Measurements from ENCODE around the gene AHRR. TPM values are rescaled to one million over a fixed set of nuclear protein-coding genes. Genes with fewer than 3 reads are reported as not detected.
"Not testable (repeated sequence)": the region's sequence is repeated elsewhere in the genome, so short reads cannot be mapped to it uniquely, and the experiment has no call there.

Gene AHRR
- total and polyA plus RNA-seq, 2 experiments from 2014 or later: 1.8 to 2.4 TPM

DNA sequence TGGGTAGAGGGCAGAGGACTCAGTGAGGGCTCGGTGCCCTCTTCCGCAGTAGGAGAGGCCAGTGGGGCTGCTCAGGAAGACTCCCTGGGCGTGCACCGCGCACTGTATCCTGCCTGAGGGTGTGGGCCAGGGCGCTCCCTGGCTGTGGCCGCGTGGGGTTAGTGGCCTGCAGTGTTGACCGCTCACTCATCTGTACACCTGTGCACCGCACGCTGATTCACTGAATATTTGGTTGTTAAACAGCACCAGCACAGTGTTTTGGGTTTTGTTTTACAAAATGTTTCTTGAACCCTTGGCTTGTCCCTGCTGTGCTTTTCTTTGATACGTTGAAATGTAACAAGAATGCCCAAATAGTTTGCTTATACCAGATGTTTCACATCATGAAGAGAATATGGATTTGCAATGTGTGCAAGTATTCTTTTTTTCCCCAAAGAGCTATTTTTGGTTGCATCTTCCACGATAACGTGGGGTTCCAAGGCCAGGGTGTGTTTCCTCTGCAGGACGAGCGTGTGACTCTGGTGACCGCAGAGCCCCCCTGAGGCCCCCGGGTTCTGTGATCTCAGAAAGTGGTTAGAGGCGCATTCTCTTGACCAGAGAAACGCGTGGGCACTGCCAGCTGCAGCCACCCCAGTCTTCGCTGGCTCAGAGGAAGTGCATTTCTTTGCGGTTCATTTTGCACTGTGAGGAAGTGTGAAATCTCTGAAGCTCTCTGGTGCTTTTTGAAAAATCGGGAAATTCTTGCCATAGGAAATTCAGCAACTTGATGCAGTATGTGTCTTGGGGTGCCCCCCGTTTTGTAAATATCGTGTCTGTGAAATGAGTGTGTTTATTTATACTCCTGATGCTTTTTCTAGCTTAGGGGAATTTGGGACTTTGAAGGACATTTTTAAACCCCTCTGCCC is 46.9 kb downstream of the AHRR start:
- no peaks in the 10 kb centered on the region for H3K79me2 ChIP-seq
- no peaks in the 10 kb centered on the region for H3K36me3 ChIP-seq (replicated peaks; ENCODE audit: insufficient read depth, low read depth)
- H3K9me3 ChIP-seq (ENCODE audit: low read depth): no peaks in the 10 kb centered on the region
- H3K27ac ChIP-seq: peak overlapping the region; percentile 47
- no peak overlapping the region for H3K4me3 ChIP-seq
- no peak for DNase-seq (ENCODE audit: low spot score)
- no peak for TF ChIP-seq EZH2 (IDR thresholded peaks at IDR 0.05; ENCODE audit: borderline replicate concordance)
- TF ChIP-seq EZH2phosphoT487 (IDR thresholded peaks at IDR 0.05; ENCODE audit: low read depth, severe bottlenecking, unreplicated experiment): no peak
- TF ChIP-seq, protein P1, sequence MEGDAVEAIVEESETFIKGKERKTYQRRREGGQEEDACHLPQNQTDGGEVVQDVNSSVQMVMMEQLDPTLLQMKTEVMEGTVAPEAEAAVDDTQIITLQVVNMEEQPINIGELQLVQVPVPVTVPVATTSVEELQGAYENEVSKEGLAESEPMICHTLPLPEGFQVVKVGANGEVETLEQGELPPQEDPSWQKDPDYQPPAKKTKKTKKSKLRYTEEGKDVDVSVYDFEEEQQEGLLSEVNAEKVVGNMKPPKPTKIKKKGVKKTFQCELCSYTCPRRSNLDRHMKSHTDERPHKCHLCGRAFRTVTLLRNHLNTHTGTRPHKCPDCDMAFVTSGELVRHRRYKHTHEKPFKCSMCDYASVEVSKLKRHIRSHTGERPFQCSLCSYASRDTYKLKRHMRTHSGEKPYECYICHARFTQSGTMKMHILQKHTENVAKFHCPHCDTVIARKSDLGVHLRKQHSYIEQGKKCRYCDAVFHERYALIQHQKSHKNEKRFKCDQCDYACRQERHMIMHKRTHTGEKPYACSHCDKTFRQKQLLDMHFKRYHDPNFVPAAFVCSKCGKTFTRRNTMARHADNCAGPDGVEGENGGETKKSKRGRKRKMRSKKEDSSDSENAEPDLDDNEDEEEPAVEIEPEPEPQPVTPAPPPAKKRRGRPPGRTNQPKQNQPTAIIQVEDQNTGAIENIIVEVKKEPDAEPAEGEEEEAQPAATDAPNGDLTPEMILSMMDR (IDR thresholded peaks at IDR 0.05; ENCODE audit: poor library complexity): no peak
- 78% methylated on average over 26 of the region's 26 CpGs for WGBS (ENCODE audit: low lambda C conversion rate, missing lambda C conversion rate)
- H3K4me2 ChIP-seq: peak overlapping the region; percentile 8
- H2AFZ ChIP-seq: no peak overlapping the region
- H3K27me3 ChIP-seq: no peaks in the 10 kb centered on the region
- H3K4me1 ChIP-seq (ENCODE audit: insufficient read depth): peaks cover 27% of the 10 kb centered on the region
- H3K9me2 ChIP-seq (replicated peaks; ENCODE audit: insufficient read depth): no peaks in the 10 kb centered on the region
- H4K20me1 ChIP-seq (ENCODE audit: insufficient read depth, poor library complexity, severe bottlenecking): no peaks in the 10 kb centered on the region

DNA sequence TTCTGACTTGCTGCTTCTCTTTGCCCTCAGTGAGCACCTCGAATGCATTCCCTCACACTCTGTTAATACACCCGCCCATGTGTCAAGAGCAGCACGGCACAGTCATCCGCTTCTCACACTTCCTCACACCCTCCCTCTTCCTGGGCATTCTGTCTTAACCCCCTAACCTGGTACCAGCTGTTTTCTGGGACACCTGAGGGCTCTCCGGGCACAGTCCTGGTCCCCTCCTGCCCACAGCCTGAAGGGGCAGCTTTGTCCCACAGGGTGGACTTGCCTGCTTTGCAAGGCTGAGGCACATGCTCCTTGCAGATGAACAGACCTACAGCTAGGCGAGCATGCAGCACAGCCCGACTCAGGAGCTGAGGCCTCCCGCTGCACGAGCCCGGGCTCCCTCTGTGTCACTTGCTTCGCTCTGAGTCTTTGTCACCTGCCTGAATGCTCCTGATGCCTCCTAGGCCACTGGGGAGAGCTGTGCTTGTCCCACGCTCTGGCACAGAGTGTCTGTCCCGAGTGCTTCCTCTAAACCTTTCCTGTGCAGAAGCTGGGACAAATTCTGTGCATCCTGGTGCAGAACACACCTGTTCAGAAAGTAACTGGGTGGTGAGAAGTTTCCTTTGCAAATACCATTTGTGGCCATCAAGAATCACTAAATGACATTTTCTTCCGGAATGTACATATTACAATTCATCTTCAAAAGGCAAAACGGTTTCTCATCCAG is 47.8 kb downstream of the AHRR start:
- Histone ChIP-seq H3K9me3 (ENCODE audit: low read depth) (no peaks in the 10 kb centered on the region), H3K79me2 (no peaks in the 10 kb centered on the region), H3K4me3 (no peak overlapping the region), H2AFZ (no peak overlapping the region), H3K4me1 (ENCODE audit: insufficient read depth) (peaks cover 34% of the 10 kb centered on the region), H3K4me2 (no peak overlapping the region), H3K27ac (peak overlapping the region; percentile 47), H3K9me2 (replicated peaks; ENCODE audit: insufficient read depth) (no peaks in the 10 kb centered on the region), H3K36me3 (replicated peaks; ENCODE audit: insufficient read depth, low read depth) (no peaks in the 10 kb centered on the region), H3K27me3 (no peaks in the 10 kb centered on the region), H4K20me1 (ENCODE audit: insufficient read depth, poor library complexity, severe bottlenecking) (no peaks in the 10 kb centered on the region)
- 78% methylated on average over 15 of the region's 15 CpGs for WGBS (ENCODE audit: low lambda C conversion rate, missing lambda C conversion rate)
- TF ChIP-seq, protein P1 (IDR thresholded peaks at IDR 0.05; ENCODE audit: poor library complexity): no peak
- TF ChIP-seq EZH2phosphoT487 (IDR thresholded peaks at IDR 0.05; ENCODE audit: low read depth, severe bottlenecking, unreplicated experiment) (no peak), EZH2 (IDR thresholded peaks at IDR 0.05; ENCODE audit: borderline replicate concordance) (no peak)
- DNase-seq (ENCODE audit: low spot score): no peak

DNA sequence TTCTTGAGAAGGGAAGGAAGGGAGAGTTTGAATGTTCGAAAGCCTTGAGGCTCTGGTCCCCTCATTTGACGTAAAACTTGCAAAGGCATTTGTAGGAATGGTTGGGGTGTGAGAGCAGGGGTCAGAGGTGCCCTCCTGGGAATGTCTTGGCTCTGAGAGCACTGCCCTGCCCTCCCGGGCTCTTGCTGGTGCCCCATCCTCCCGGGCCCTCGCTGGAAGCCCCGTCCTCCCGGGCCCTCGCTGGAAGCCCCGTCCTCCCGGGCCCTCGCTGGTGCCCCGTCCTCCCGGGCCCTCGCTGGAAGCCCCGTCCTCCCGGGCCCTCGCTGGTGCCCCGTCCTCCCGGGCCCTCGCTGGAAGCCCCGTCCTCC is 48.3 kb downstream of the AHRR start:
- H4K20me1 ChIP-seq (ENCODE audit: insufficient read depth, poor library complexity, severe bottlenecking); H3K4me3 ChIP-seq; H2AFZ ChIP-seq; H3K9me3 ChIP-seq (ENCODE audit: low read depth); H3K27ac ChIP-seq; H3K79me2 ChIP-seq; H3K4me2 ChIP-seq; H3K9me2 ChIP-seq (replicated peaks; ENCODE audit: insufficient read depth); H3K36me3 ChIP-seq (replicated peaks; ENCODE audit: insufficient read depth, low read depth); DNase-seq (ENCODE audit: low spot score); H3K27me3 ChIP-seq: not testable (repeated sequence)
- H3K4me1 ChIP-seq (ENCODE audit: insufficient read depth): peaks cover 35% of the 10 kb centered on the region
- 96% methylated on average over 2 of the region's 21 CpGs for WGBS (ENCODE audit: low lambda C conversion rate, missing lambda C conversion rate)
